NCI-H2081 treated with DMSO at 0.1 percent for 48 hours (cell line): Measurements from ENCODE around the gene HILPDA.
"Not testable (repeated sequence)": the region's sequence is repeated elsewhere in the genome, so short reads cannot be mapped to it uniquely, and the experiment has no call there.

ENCODE experiments used
- DNase-seq: peaks from one replicate; lab custom pipeline; 2025; lab: John Stamatoyannopoulos, UW

The HILPDA gene

GRCh38 chr7:128431754-128432153, 23.9 kb upstream of the HILPDA start:
- DNase-seq: no peak

GRCh38 chr7:128434413-128435326, 21.0 kb upstream of the HILPDA start:
- DNase-seq: no peak

- no peak for DNase-seq
Observed at GRCh38 chr7:128435327-128435686, 20.4 kb upstream of the HILPDA start.

- no peak for DNase-seq
Observed at GRCh38 chr7:128437426-128438332, 18.0 kb upstream of the HILPDA start.

GRCh38 chr7:128442356-128442755, 13.3 kb upstream of the HILPDA start:
- DNase-seq: no peak

GRCh38 chr7:128443831-128444600, 11.7 kb upstream of the HILPDA start:
- DNase-seq: peak; percentile 69

GRCh38 chr7:128446306-128446705, 9.4 kb upstream of the HILPDA start:
- no peak for DNase-seq

GRCh38 chr7:128447941-128448564, 7.6 kb upstream of the HILPDA start:
- DNase-seq: no peak

- DNase-seq: no peak
Observed at GRCh38 chr7:128448751-128449302, 6.9 kb upstream of the HILPDA start.

GRCh38 chr7:128450409-128450808, 5.3 kb upstream of the HILPDA start:
- DNase-seq: no peak

- DNase-seq: no peak
Observed at GRCh38 chr7:128450913-128451312, 4.8 kb upstream of the HILPDA start.

GRCh38 chr7:128452552-128452951, 3.1 kb upstream of the HILPDA start:
- no peak for DNase-seq

GRCh38 chr7:128453836-128454804, 1.6 kb upstream of the HILPDA start:
- DNase-seq: no peak

GRCh38 chr7:128454808-128455542, 703 bp upstream of the HILPDA start:
- DNase-seq: no peak

GRCh38 chr7:128456255-128456725, 612 bp downstream of the HILPDA start:
- no peak for DNase-seq

GRCh38 chr7:128457385-128457784, 1.7 kb downstream of the HILPDA start:
- not testable (repeated sequence) for DNase-seq

GRCh38 chr7:128458956-128459355, 3.3 kb downstream of the HILPDA start:
- DNase-seq: no peak

- peak; percentile 17 for DNase-seq
Observed at GRCh38 chr7:128459394-128459878, 3.8 kb downstream of the HILPDA start.

- DNase-seq: no peak
Observed at GRCh38 chr7:128462460-128462859, 6.8 kb downstream of the HILPDA start.
